SU-DHL-6 (cell line): Measurements from ENCODE around the gene ACOT12.
"Not testable (repeated sequence)": the region's sequence is repeated elsewhere in the genome, so short reads cannot be mapped to it uniquely, and the experiment has no call there.

Experiments used
- H2AFZ ChIP-seq: fragments of 200-600 bp; sonication (generic); 2 replicates; pipeline ENCODE4 v1.6.1; 2014; ENCODE audit warnings: low read depth, mild to moderate bottlenecking, moderate library complexity, mixed read lengths, antibody characterized with exemption, low read length; ENCODE audit not compliant: severe bottlenecking
- H3F3A ChIP-seq: fragments of 200-600 bp; shearing (Covaris generic); 2 replicates; pipeline ENCODE4 v1.6.0; 2016; ENCODE audit warnings: antibody characterized with exemption, mild to moderate bottlenecking; ENCODE audit not compliant: insufficient read depth
- H3K27ac ChIP-seq: fragments of 200-600 bp; sonication (generic); 2 replicates; pipeline ENCODE4 v1.5.1; 2016; ENCODE audit warnings: low read depth, mild to moderate bottlenecking, low read length, moderate library complexity, mixed read lengths
- H3K27me3 ChIP-seq: fragments of 200-600 bp; sonication (generic), shearing (Covaris generic); 2 replicates; pipeline ENCODE4 v1.6.0; 2014; ENCODE audit warnings: mild to moderate bottlenecking, low read length
- H3K36me3 ChIP-seq: fragments of 200-600 bp; sonication (generic); 2 replicates; pipeline ENCODE4 v1.6.1; 2014; ENCODE audit warnings: mild to moderate bottlenecking, low read length, mixed read lengths
- H3K4me2 ChIP-seq: fragments of 300-600, 200-600 bp; shearing (Covaris generic), sonication (generic); 2 replicates; pipeline ENCODE4 v1.6.0; 2014; ENCODE audit warnings: low read length, low read depth, mild to moderate bottlenecking; ENCODE audit not compliant: poor library complexity, severe bottlenecking
- H3K4me3 ChIP-seq: fragments of 200-600 bp; sonication (generic); 2 replicates; pipeline ENCODE4 v1.5.1; 2014; ENCODE audit warnings: antibody characterized with exemption, low read length, mild to moderate bottlenecking, mixed read lengths; ENCODE audit not compliant: insufficient read depth, poor library complexity, severe bottlenecking
- H3K79me2 ChIP-seq: fragments of 200-600 bp; sonication (generic); 2 replicates; pipeline ENCODE4 v1.6.1; 2014; ENCODE audit warnings: mild to moderate bottlenecking, low read length, moderate library complexity; ENCODE audit not compliant: insufficient read depth
- H3K9ac ChIP-seq: fragments of 200-600 bp; sonication (generic); 2 replicates; pipeline ENCODE4 v1.7.0; 2014; ENCODE audit warnings: mild to moderate bottlenecking, low read length
- H3K9me2 ChIP-seq: fragments of 200-600 bp; sonication (generic); replicated peaks from 2 replicates; pipeline ENCODE4 v1.6.1; 2014; ENCODE audit warnings: low read length; ENCODE audit not compliant: insufficient read depth
- H3K9me3 ChIP-seq: fragments of 200-600 bp; sonication (generic); 2 replicates; pipeline ENCODE4 v1.6.1; 2014; ENCODE audit warnings: low read length, mixed read lengths; ENCODE audit not compliant: insufficient read depth
- H4K20me1 ChIP-seq: fragments of 200-600 bp; sonication (generic); 2 replicates; pipeline ENCODE4 v1.6.1; 2014; ENCODE audit warnings: low read depth, mild to moderate bottlenecking, antibody characterized with exemption, low read length, moderate library complexity, mixed read lengths
- CTCF ChIP-seq: fragments of 200-600 bp; sonication (generic); IDR thresholded peaks from one replicate; pipeline ENCODE4 v1.5.1; 2017; ENCODE audit warnings: antibody characterized with exemption, mild to moderate bottlenecking, low read length, moderate library complexity; ENCODE audit not compliant: insufficient read depth, poor library complexity, severe bottlenecking
- EZH2phosphoT487 ChIP-seq: fragments of 200-600 bp; sonication (generic), shearing (Covaris generic); conservative IDR thresholded peaks from 2 replicates; pipeline ENCODE4 v1.6.1; 2018; ENCODE audit warnings: mild to moderate bottlenecking, antibody characterized with exemption, low read length, moderate library complexity, mixed read lengths

The ACOT12 gene

GRCh38 chr5:81417052-81417451 is 23.1 kb upstream of the ACOT12 start:
- Histone ChIP-seq H4K20me1 (no peaks in the 10 kb centered on the region), H3K9ac (no peak overlapping the region), H2AFZ (no peak overlapping the region), H3K27me3 (no peaks in the 10 kb centered on the region), H3K4me2 (no peak overlapping the region), H3F3A (no peaks in the 10 kb centered on the region), H3K9me3 (no peaks in the 10 kb centered on the region), H3K4me3 (no peak overlapping the region), H3K36me3 (peaks cover 10% of the 10 kb centered on the region; the same call in 1 of the 2 replicates), H3K79me2 (no peaks in the 10 kb centered on the region), H3K27ac (no peak overlapping the region), H3K9me2 (no peaks in the 10 kb centered on the region)
- TF ChIP-seq EZH2phosphoT487 = no peak
- no peak for TF ChIP-seq CTCF

GRCh38 chr5:81409896-81410295 is 16.0 kb upstream of the ACOT12 start:
- Histone ChIP-seq H4K20me1 (no peaks in the 10 kb centered on the region), H3K27ac (no peak overlapping the region), H3K9me3 (no peaks in the 10 kb centered on the region), H3K4me2 (no peak overlapping the region), H3F3A (no peaks in the 10 kb centered on the region; the same call in 1 of the 2 replicates), H2AFZ (no peak overlapping the region), H3K9me2 (no peaks in the 10 kb centered on the region), H3K36me3 (no peaks in the 10 kb centered on the region), H3K9ac (no peak overlapping the region), H3K27me3 (no peaks in the 10 kb centered on the region), H3K79me2 (no peaks in the 10 kb centered on the region), H3K4me3 (no peak overlapping the region)
- TF ChIP-seq EZH2phosphoT487 (no peak), CTCF (no peak)

DNA sequence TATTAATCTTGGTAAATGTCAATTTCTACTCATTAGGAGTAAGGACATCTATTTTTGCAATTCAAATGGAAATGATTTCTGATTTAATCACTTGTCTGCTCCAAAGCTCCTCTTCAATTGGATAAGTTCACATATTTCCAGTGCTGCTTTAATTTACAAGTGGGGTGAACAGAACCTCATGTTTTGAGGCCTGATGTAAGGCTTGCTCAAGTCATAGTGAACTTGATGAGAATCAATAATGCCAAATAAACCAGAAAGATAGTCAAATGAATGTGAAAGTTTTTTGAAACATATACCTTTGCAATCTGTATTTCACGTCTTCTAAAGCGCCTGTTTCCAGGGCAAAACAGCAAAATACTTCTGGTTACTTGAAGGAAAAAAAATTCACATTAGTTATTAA is 15.4 kb upstream of the ACOT12 start:
- H3K36me3 ChIP-seq = no peaks in the 10 kb centered on the region
- H3K9ac ChIP-seq = no peak overlapping the region
- no peaks in the 10 kb centered on the region for H3K9me3 ChIP-seq
- no peak overlapping the region for H3K27ac ChIP-seq
- no peaks in the 10 kb centered on the region for H3K9me2 ChIP-seq
- no peak overlapping the region for H3K4me3 ChIP-seq
- no peaks in the 10 kb centered on the region; the same call in 1 of the 2 replicates for H3F3A ChIP-seq
- H2AFZ ChIP-seq = no peak overlapping the region
- H3K79me2 ChIP-seq = no peaks in the 10 kb centered on the region
- no peaks in the 10 kb centered on the region for H4K20me1 ChIP-seq
- H3K4me2 ChIP-seq = no peak overlapping the region
- no peaks in the 10 kb centered on the region for H3K27me3 ChIP-seq
- TF ChIP-seq CTCF = no peak

DNA sequence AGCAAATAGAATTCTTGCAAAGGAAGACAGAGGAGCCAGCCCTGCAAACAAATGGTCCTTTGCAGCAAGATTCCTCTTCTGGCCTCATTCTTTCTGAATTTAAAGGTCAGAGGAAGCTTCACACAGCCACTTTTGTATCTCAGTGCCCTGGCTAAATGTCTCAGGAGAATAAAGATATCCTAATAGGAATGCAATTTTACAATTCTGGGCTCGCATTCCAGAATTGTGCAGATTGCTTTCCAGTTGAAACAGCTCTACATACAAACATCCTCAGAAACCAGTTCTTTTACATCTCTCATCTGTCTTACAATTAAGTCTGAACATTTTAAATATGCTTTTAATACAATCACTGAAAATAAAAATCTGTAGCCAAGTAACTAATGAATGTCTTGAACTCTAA is 14.6 kb upstream of the ACOT12 start:
- no peak for TF ChIP-seq CTCF
- TF ChIP-seq EZH2phosphoT487 = no peak
- no peaks in the 10 kb centered on the region; the same call in 1 of the 2 replicates for H3F3A ChIP-seq
- H3K9ac ChIP-seq = no peak overlapping the region
- H3K79me2 ChIP-seq = no peaks in the 10 kb centered on the region
- no peak overlapping the region for H3K4me2 ChIP-seq
- H3K27ac ChIP-seq = no peak overlapping the region
- no peaks in the 10 kb centered on the region for H3K9me2 ChIP-seq
- H3K36me3 ChIP-seq = no peaks in the 10 kb centered on the region
- H4K20me1 ChIP-seq = no peaks in the 10 kb centered on the region
- no peaks in the 10 kb centered on the region for H3K9me3 ChIP-seq
- no peak overlapping the region for H3K4me3 ChIP-seq
- H2AFZ ChIP-seq = no peak overlapping the region
- H3K27me3 ChIP-seq = no peaks in the 10 kb centered on the region

GRCh38 chr5:81407811-81408210 is 13.9 kb upstream of the ACOT12 start:
- H3K79me2 ChIP-seq, H4K20me1 ChIP-seq, H3K36me3 ChIP-seq, H3K9me3 ChIP-seq, H3F3A ChIP-seq, H3K4me3 ChIP-seq, H2AFZ ChIP-seq, H3K27ac ChIP-seq, H3K27me3 ChIP-seq, H3K4me2 ChIP-seq, H3K9ac ChIP-seq, H3K9me2 ChIP-seq: not testable (repeated sequence)
